NCI-H446 (cell line): ENCODE results near the gene CCDC138.
"Not testable (repeated sequence)": the region's sequence is repeated elsewhere in the genome, so short reads cannot be mapped to it uniquely, and the experiment has no call there.

Experiments
- DNase-seq, 2 experiments: peaks; one replicate each; lab custom pipeline; 2025; lab: John Stamatoyannopoulos, UW

Gene CCDC138

GRCh38 chr2:108786354-108787215 is at the start of gene CCDC138:
CCDC138 (plus strand) TSS chr2:108786771; CDS start chr2:108786823, 52 bp downstream.
- DNase-seq: peak; percentile 34 to 90

- DNase-seq: not testable (repeated sequence)
These were observed 28.6 kb upstream of the CCDC138 start for GRCh38 chr2:108757973-108758372.

GRCh38 chr2:108762618-108763017 is 24.0 kb upstream of the CCDC138 start:
- not testable (repeated sequence) for DNase-seq

- DNase-seq: not testable (repeated sequence)
These were observed 19.9 kb upstream of the CCDC138 start for GRCh38 chr2:108766671-108767070.

- not testable (repeated sequence) for DNase-seq
These were observed 18.7 kb upstream of the CCDC138 start for GRCh38 chr2:108767859-108768258.

- DNase-seq: no peak
These were observed 10.1 kb upstream of the CCDC138 start for GRCh38 chr2:108776475-108776874.

- DNase-seq: no peak
These were observed 7.7 kb upstream of the CCDC138 start for GRCh38 chr2:108778857-108779256.

- DNase-seq: no peak
These were observed 590 bp upstream of the CCDC138 start for GRCh38 chr2:108786008-108786353.

GRCh38 chr2:108787216-108787541 is 608 bp downstream of the CCDC138 start:
- DNase-seq: no peak

- DNase-seq: no peak
These were observed 16.6 kb downstream of the CCDC138 start for GRCh38 chr2:108803045-108803736.

GRCh38 chr2:108805032-108805431 is 18.5 kb downstream of the CCDC138 start:
- no peak for DNase-seq

GRCh38 chr2:108805782-108806181 is 19.2 kb downstream of the CCDC138 start:
- no peak for DNase-seq

GRCh38 chr2:108806371-108807113 is 20.0 kb downstream of the CCDC138 start:
- no peak for DNase-seq

- DNase-seq: no peak
These were observed 23.4 kb downstream of the CCDC138 start for GRCh38 chr2:108809936-108810335.

GRCh38 chr2:108810993-108811957 is 24.7 kb downstream of the CCDC138 start:
- DNase-seq: no peak

- no peak for DNase-seq
These were observed 27.2 kb downstream of the CCDC138 start for GRCh38 chr2:108813732-108814131.

GRCh38 chr2:108820482-108820881 is 33.9 kb downstream of the CCDC138 start:
- no peak for DNase-seq

GRCh38 chr2:108823286-108823685 is 36.7 kb downstream of the CCDC138 start:
- DNase-seq: no peak

GRCh38 chr2:108824316-108825070 is 37.9 kb downstream of the CCDC138 start:
- DNase-seq: no peak

- DNase-seq: no peak
These were observed 38.7 kb downstream of the CCDC138 start for GRCh38 chr2:108825254-108825653.

GRCh38 chr2:108825736-108826135 is 39.2 kb downstream of the CCDC138 start:
- no peak for DNase-seq
